GM21529 (cell line): ENCODE measurements around the gene CDC25C.
"Not testable (repeated sequence)": the region's sequence is repeated elsewhere in the genome, so short reads cannot be mapped to it uniquely, and the experiment has no call there.

Source experiments
- ATAC-seq: cut with Tn5 transposase; IDR thresholded peaks from one replicate; pipeline ENCODE4 v1.9.1; 2021; ENCODE audit not compliant: unreplicated experiment

Gene CDC25C

DNA sequence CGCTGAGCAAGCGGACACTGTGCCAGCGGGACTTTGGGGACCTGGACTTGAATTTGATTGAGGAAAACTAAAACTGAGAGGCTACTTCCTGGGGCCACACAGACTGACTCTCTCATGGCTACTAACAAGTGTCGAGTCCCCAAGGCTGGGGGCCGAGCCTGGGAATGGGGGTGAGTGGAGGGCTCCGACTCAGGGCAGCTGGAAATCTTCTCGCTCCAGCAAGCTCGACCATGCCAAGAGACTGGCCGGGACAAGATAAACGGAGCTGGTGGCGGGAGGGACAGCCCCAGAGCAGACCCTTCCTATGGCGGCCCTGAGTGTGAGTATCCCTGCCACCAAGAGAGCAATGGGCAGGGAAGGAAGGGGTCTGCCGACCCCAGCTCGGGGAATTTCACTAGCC, 15.3 kb upstream of the CDC25C start:
- no peak for ATAC-seq

DNA sequence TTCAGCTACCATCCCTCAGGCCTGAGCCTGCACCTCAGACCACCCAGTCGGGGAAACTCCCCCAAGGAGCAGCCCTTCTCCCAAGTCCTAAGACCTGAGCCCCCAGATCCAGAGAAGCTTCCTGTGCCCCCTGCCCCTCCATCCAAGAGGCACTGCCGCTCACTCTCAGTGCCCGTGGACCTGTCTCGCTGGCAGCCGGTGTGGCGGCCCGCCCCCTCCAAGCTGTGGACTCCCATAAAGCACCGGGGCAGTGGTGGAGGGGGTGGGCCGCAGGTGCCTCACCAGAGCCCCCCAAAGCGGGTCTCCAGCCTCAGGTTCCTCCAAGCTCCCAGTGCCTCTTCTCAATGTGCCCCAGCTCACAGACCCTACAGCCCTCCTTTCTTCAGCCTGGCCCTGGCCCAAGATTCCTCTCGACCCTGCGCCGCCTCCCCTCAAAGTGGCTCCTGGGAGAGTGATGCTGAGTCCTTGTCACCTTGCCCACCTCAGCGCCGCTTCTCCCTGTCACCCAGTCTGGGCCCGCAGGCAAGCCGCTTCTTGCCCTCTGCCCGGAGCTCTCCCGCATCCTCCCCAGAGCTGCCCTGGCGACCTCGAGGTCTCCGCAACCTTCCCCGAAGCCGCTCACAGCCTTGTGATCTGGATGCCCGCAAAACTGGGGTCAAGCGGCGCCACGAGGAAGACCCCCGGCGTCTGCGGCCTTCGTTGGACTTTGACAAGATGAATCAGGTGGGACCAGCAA, 13.5 kb upstream of the CDC25C start:
- ATAC-seq = no peak

DNA sequence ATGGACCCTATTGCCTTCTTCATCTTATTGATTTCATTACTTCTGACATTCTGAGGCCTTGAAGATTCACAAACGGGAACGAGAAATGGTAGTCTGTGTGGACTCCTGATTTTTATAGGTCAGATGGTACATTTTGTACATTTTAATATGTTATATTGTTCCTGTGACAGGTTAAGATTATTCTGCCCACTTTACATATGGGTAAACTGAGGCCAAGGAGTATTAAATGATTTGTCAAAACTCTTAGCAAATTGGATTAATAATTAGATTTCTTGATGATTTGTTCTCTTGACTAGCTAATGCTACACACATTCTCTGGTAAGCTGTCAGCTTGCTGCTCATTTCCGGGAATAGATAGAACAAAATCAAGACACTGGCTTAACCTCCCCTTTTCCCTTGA, 8.4 kb upstream of the CDC25C start:
- no peak for ATAC-seq

DNA sequence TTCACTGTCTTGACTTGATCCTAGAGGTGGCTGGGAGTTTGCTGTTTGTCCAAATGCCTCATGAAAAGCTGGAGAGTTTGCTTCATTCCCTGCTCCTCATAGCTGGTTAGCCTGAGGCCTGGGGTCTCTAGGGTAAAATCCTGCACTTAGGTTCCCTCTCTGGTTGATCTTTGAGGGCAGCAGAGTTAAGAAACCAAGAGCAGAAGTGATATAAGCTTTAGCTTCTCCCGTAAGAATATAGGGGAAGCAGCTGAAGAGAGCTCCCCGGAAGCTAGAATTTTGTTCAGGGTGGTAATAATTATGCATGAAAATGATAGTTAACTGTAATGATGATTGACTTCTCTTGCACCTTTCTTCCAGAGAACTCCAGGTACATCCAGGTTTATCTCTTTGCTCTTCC, 7.9 kb upstream of the CDC25C start:
- no peak for ATAC-seq

DNA sequence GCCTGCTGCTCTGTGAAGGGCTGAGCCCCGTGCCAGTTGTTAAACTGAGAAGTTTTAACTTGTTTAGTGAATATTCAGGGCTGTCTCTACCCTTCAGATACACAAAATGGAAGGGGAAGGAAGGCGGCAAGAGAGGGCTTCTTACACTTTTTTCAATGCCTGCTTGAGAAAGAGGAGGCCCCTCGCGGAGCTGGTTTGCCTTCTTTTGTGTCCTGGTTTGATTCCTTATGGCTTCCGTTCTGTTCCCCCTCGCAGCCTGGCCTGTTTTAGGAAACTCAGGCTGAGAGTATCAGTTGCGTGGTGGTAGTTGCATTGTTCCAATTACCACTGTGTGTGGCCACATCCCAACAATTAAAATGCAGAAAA, 7.5 kb upstream of the CDC25C start:
- no peak for ATAC-seq

DNA sequence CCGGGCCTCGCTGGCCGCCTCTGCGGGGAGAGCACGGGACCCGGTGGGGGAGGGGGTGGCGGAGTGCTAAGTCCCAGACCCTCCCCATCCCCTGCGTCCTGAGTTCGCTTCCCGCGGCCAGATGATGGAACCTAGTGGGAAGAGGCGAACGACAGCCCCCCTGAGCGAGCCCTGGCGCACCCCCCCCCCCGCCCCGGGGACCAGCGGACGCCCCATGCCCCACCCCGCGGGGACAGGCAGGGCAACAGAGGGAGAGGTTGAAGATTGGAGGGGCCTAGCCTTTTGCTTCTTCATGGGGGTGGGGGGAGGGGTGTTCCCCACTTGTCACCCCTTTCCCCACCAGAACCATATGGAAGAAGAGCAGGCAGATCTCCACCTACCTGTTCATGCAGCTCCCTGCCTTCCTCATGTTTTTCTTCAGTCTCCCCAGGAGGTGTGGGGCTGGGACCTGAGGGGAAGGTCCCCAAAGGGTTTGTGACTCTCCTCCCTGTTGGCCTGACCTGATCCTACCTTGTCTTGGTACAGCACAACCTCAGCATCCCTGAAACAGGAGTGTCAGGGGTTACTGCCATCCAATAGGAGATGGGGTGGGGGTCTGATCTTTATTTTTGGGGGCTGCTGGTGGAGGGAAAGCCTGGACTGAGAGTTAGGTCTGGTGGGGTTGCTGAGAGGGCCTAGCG, 6.9 kb upstream of the CDC25C start:
- peak; percentile 6 for ATAC-seq

DNA sequence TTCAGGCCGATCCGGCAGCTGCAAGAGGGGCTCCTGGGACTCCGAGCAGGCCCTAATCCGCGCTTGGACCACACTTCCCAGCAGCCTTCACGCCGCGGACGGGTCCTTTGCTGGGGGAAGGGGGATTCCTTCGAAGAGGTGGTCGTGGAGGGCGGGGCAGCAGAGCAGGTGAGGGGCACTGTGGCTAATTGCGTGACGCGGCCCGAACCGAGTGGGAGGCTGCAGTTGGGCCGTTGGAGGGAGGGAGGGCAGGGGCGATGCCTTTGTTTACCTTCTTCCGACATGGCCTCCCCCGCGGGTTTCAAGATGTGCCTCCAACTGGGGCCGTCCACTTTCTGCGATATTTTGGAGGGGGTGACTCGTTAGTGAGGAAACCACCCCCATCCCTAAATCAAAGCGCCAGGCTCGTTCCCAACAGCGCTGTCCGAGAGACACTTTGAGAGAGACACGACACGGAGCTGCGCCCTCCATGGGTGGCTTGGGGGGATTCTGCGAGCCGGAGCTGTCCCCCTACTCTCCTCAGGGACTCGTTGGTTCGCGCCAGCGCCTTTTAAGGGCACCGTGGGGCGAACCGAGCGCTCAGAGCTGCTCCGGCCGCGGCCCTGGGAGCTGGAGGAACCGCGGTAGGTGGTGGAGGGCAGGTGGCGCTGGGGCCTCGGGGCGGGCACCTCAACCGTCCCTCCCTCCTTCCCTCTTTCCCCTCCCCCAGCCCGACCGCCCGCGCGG, 6.2 kb upstream of the CDC25C start, which contains the start of gene FAM53C:
Gene FAM53C, plus strand, starts transcription at position 582 of the 726 bp plus-strand sequence. CDS start 3,070 bp downstream, outside the sequence.
- ATAC-seq = peak; percentile 81

DNA sequence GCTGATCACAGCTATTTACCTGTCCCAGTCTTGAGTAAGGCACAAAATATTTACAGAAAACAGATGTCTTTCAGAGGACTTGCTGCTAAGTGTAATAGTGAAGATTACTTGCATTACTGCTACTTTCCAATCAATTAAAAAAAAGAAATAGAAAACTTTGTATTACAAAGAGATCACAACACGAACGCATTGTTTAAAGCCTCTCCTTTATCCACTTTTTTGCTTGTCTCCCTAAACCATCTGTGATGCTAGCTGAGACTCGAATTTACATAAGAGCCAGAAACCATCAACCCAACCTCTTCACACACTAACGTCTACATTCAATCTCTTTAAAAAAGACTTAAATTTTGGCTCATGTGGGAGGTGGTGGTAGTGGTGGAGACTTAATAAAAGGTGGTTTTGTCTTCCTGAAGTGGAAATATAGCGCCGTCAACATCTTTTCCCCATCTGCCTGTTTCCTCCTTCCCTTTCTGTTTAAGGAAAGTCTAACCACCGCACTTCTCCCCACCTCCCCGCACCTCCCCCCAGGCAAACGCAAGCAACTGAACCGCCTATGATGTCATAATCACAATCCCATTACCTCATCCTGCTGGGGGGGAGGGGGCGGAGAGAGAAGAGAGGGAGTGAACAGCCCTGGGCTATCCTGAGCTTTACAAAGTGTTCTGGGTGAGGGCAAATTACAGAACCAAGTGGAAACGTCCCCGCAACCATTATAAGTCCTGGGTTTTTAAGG, 5.5 kb upstream of the CDC25C start:
- peak; percentile 9 for ATAC-seq

DNA sequence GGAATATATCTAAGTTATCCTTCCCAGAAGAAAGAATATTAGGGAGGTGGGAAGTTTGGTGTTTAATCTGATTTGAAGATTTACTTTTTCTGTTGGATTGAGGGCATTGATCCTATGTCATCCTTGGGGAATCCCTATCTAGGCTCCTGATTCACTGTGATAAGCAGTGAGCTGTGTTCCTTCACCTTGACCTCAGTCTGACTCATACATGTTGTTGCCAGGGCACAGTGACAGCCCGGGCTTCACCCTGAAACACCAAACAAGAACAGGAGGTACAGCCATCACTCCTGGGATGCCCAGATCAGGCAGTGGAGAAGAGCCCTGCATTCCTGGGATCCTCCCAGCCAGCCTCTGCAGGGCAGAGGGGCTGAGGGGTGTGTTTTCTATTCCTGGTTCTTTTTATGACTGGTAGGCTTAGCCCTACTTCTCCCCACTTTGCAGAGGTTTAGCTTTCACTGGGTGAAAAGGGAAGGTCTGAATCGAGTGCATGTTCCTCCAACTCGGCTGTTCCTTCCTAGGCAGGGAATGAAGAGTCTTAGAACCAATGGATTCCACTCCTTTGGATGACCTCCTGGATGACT, 3.4 kb upstream of the CDC25C start:
- ATAC-seq = no peak

DNA sequence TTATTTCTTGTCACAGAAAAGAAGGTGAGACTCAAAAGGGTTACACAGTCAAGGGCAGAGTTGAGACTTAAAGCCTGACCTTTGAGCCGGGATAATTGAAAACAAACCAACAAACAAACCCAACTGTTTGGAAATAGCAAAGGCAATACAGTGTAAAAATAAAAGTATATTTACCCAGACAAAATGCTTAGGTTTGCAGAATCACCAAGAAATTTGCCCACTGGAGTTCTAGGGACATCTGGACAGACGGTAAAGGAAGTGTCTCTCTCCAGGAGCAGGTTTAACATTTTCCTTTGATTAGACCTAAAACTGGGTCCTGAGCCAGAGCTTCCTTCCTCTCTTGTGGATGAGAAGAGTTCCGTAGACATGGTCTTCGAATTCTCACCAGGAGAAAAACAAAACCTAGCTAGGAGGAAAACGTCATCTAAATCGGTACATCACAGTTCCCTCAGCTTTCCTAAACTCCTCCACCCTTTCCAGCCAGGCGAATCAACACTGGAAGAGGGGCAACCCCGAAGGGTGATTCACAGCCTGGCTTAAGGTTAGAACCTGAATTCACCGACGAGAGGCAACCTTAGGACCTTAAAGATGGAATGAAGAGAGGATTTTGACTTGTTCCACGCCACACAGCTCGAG, 673 bp downstream of the CDC25C start:
- ATAC-seq = no peak

DNA sequence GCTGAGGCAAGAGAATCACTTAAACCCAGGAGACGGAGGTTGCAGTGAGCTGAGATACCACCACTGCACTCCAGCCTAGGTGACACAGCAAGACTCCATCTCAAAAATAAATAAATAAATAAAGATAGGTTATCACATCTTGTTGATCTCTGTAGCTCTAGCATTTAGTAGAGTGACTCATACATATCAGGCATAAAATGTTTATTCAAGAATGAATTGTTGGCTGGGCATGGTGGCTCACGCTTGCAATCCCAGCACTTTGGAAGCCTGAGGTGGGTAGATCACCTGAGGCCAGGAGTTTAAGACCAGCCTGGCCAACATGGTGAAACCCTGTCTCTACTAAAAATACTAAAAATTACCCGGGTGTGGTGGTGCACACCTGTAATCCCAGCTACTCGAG, 13.4 kb downstream of the CDC25C start:
- ATAC-seq = not testable (repeated sequence)

DNA sequence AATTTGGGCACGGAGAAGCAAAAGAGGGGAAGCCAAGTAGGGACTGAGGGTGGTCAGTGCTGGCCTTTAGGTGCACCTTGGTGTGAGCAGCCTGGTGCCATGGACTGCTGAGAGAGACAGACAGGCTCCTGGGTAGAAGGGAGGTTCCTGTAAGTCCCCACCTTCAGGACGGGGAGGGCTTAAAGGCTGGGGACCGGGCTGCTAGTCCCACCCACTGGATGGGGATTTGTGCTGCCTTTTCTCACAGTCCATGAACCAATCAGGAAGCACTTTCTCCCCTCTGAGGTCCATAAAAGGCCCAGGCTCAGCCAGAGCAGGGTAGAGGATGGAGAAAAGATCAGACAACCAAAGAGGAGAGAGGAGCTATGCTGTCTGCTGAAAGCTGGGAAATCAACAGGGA, 15.2 kb downstream of the CDC25C start:
- ATAC-seq = no peak

DNA sequence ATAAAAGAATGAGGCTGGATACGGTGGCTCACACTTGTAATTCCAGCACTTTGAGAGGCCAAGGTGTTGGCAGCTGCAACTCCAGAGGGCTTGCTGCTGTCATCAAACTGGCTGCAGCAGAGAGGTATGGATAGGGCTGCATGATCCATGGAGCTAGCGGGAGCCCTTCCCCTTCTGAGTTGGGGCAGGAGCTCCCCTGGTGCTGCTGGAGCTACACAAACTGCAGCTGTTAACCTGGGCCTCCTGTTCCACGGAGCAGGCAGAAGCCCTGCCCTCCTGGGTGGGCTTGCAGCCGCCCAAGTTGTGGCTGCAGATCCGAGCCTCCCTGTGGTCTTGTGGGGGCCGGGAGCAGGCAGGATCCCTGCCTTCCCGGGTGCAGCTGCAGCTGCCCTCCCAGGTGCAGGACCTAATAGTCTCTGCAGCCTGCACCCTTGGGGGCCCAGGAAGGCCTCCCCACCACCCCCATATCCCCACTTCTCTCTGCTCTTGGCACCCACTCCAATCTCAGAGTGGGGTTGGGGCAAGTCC, 15.8 kb downstream of the CDC25C start:
- ATAC-seq = no peak

DNA sequence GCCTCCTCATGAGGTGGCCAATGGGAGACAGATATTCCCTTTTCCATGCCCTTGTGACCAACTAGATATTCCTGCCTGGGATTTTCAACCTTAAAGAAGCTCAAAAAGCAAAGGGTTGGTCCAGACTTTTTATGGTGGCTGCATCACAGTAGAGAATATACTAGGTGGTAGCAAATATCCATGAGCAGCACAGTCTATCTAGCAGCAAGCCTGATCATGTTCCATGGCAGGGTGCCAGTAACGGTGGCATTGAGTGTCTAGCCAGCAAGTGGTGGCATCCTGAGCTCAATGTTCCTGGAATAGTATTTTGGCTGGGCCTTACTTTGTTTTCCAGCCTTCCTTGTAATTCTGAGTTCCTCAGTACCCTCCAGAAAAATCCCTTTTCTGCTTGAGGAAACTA, 25.8 kb downstream of the CDC25C start:
- no peak for ATAC-seq

DNA sequence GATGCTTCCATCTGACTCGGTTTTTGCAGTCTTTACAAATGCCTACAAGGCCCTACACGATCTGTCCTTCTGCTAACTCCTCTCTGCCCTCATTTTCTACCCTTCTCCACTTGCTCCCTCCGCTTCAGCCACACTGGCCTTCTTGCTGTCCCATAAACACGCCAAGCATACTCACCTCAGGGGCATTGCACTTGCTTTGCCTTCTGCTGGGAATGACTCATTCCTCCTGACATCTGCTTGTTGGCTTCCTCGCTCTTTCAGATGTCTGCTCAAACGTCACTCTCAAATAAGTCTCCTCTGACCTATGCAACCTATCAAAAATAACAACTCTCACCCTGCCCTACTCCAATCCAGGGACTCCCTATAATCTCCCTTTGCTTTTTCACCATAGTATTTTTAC, 28.2 kb downstream of the CDC25C start:
- no peak for ATAC-seq

DNA sequence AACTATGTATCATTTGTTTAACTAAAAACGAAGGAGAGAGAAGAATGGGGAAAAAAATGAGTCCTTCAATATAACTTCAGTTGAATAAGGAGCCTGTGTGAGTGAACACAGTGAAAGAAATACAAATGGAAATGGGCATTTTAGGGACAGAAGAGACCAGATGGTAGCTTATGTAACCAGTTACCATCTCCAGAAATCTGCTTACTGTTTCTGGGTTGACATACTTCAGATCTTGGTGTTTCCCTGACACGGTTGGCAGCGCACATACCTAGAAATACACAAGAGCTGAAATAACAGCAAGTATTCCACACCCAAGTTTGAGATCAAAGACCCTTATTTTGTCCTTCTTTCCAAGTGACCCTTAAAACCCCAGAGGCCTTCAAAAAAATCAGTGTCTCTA, 42.3 kb downstream of the CDC25C start:
- ATAC-seq = no peak

DNA sequence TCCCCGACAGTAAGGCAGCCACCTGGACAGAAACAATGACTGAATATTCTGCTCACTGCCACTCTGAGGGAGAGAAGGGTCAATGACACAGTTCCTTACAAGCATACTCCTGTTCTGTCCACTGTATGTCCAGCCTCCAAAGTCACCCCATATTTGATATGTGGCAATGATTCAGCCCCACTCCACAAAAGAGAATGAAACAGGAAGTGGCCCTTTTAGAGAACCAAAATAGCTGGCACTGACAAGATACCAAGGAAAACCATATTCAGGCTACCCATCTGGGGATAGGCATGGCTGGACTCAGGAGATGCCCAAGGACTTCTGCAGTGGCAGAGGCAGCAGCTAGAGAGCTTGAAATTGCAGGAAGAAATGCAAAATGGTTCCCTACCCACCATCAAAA, 44.4 kb downstream of the CDC25C start:
- ATAC-seq = no peak

DNA sequence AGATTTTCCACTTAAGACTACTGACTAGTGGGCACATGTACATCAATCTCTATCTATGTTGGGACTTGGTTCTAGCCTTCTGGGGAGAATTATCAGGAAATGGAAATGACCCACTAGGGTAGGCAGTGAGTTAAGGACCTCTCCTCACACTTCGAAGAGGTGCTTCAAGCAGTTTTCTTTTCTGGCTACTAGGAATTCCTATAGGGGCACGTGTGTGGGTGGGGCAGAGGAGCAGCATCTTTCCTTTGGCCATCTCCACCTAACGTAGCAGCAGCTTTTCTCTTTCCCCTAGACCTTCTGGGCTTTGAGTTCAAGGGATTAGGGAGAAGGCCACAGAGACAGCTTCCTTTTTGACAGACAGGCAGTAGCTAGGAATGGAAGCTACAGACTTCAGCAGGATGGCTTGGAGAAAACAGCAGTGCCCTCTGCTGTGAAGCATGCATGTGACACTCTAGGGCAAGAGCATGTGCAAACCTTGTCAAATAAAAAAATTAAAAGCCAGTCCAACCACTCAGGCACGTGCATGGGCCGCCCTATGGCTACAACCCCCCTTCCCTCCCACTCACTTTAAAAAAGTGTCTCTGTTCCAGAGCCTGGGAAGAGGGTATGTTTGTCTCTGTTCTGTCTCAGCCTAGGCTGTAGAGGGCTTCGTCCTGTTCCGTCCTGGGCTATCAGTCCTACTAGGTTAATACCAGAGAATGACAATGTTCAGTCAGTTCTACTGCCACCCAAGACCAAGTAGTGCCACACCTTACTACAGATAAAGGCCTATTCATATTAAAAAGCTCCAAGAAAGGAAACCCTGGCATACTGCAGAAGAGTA, 48.5 kb downstream of the CDC25C start:
- ATAC-seq = no peak

DNA sequence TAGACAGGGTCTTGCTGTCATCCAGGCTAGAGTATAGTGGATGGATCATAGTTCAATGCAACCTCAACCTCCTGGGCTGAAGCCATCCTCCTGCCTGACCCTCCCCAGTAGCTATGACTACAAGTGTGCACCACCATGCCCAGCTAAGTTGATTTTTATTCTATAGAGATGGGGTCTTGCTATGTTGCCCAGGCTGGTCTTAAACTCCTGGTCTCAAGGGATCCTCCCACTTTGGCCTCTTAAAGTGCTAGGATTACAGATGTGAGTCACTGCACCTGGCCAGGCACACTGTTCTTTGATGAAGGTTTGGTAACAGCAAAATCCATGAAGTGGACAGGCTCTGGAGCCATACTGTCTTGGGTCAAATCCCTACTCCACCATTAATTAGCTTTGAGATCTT, 50.7 kb downstream of the CDC25C start:
- ATAC-seq = no peak
